GM13977 (cell line): ENCODE measurements around the gene ARHGAP29.

Experiments
- DNase-seq: peaks from one replicate; pipeline ENCODE4 v3.0.0; 2012; ENCODE audit warnings: low spot score
- in situ Hi-C: fragments of 300-500 bp; cut with MboI; formaldehyde crosslinking; loops from one replicate; pipeline ENCODE4 v1.12.0; 2022; ENCODE audit warnings: low sequenced_read_pairs, low pct_unique_long_range_greater_than_20kb, mixed read lengths, inconsistent platforms; ENCODE audit not compliant: unreplicated experiment
- TF ChIP-seq, protein P1 (sequence below): IDR thresholded peaks from 2 replicates; pipeline ENCODE4 v1.5.1; 2012; ENCODE audit warnings: mild to moderate bottlenecking, control low read depth; ENCODE audit not compliant: insufficient read depth; ENCODE audit errors: extremely low read depth, missing control alignments

Gene ARHGAP29

DNA sequence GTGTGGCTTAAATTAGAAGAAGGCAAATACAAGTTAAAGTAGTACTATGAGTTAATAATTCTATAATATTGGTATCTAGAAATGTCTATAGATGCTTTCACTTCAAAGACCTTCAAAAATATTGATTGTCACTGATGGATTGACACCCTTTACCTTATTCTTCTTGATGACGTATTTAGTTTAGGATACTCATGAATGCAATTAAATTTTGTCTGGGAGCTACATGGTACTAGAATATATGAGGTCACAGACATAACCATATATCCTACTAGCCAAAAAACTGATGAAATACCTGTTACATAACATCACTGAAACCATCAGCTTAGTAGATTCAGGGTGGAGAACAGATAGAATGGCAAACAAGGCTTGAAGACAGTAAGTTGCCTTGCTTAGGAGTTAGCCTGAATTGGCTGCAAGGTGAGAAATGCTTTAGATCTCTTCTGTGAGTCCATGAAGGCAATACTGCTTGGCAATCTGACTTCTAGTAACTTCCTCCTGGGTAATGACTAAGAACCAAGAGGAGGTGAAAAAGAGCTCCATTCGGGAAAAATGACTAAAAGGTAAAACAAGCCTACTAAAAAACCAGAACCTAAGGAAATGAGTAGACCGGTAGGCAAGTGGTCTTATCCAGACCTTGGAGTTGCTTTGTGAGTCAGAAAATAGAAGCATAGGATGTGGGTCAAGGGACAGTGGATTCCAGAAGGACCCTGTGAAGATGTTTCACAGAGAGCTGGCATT is 16.9 kb upstream of the ARHGAP29 start:
- DNase-seq, result no peak
- in situ Hi-C loops, result no loop called here
- TF ChIP-seq, protein P1, sequence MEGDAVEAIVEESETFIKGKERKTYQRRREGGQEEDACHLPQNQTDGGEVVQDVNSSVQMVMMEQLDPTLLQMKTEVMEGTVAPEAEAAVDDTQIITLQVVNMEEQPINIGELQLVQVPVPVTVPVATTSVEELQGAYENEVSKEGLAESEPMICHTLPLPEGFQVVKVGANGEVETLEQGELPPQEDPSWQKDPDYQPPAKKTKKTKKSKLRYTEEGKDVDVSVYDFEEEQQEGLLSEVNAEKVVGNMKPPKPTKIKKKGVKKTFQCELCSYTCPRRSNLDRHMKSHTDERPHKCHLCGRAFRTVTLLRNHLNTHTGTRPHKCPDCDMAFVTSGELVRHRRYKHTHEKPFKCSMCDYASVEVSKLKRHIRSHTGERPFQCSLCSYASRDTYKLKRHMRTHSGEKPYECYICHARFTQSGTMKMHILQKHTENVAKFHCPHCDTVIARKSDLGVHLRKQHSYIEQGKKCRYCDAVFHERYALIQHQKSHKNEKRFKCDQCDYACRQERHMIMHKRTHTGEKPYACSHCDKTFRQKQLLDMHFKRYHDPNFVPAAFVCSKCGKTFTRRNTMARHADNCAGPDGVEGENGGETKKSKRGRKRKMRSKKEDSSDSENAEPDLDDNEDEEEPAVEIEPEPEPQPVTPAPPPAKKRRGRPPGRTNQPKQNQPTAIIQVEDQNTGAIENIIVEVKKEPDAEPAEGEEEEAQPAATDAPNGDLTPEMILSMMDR, result no peak

DNA sequence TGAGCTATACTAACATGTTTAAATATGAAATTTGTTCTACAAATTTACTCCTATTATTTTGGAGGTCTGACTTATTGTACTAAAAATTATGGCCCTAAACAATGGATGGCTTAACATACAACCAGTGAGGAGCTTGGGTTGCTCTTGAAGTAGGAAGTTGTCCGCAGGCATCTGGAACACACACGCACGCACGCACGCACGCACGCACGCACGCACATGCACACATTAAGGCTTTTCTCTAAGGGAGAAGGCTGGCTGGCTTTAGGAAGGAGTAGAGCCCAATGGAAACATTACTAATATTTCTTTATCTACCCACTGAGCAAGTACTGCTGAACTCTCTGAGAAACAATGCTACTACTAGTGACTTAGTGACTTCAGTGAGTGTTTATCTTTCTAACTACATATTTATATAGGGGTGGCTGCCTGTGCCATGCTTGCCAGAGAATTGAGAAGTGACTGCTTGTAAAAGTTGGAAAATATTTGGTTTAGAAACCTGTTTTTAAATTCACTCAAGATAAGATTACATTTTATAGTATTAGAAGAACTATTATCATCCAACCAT is 16.2 kb upstream of the ARHGAP29 start:
- no peak for DNase-seq

DNA sequence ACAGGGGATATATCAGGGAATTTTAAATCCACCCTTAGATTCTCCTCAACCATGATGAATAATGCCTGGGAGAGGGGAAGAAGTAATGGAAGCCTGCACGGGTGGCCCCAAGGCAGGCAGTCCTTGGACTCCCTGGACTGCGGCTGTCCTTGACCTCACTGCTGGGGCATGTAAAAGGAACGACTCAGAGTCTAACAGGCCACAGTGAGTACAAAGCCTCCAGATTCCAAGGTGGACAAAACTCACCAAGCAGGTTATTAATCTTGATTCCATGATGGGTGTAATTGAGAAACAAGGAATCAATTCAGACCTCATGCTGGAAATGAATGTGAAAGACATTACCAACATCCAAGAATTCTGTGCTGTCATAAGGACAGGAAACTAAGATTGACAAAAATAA is 13.0 kb upstream of the ARHGAP29 start:
- TF ChIP-seq, protein P1, result no peak
- no peak for DNase-seq
- in situ Hi-C loops, result no loop called here

More for the DNA sequence above, 16.2 kb upstream of the ARHGAP29 start:
- TF ChIP-seq, protein P1, result no peak
- in situ Hi-C loops, result no loop called here

DNA sequence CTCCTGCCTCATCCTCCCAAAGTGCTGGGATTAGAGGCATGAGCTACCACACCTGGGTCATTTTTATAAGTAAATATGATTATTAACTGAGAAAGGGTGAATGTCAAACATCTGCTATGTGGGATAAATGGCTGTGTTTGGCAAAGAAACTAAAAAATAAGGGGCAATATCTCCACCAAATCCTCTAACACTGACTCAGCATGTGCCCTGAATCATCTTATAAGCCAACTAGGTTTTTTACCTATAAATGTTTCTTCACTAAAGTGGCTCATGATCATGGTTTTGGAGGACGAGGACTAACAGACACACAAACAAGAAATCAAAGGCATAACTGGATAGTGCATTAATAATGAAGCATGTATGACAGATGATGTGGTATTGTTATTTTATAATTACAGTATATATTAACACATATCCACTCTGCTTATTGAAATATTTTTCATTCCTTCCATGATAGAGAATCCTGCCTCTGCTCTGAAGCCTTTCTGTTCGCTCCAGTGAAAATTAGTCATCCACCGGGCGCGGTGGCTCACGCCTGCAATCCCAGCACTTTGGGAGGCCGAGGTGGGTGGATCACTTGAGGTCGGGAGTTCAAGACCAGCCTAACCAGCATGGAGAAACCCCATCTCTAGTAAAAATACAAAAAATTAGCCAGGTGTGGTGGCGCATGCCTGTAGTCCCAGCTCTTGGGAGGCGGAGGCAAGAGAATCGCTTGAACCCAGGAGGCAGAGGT is 11.7 kb upstream of the ARHGAP29 start:
- DNase-seq, result no peak
- in situ Hi-C loops, result no loop called here
- TF ChIP-seq, protein P1, result no peak

DNA sequence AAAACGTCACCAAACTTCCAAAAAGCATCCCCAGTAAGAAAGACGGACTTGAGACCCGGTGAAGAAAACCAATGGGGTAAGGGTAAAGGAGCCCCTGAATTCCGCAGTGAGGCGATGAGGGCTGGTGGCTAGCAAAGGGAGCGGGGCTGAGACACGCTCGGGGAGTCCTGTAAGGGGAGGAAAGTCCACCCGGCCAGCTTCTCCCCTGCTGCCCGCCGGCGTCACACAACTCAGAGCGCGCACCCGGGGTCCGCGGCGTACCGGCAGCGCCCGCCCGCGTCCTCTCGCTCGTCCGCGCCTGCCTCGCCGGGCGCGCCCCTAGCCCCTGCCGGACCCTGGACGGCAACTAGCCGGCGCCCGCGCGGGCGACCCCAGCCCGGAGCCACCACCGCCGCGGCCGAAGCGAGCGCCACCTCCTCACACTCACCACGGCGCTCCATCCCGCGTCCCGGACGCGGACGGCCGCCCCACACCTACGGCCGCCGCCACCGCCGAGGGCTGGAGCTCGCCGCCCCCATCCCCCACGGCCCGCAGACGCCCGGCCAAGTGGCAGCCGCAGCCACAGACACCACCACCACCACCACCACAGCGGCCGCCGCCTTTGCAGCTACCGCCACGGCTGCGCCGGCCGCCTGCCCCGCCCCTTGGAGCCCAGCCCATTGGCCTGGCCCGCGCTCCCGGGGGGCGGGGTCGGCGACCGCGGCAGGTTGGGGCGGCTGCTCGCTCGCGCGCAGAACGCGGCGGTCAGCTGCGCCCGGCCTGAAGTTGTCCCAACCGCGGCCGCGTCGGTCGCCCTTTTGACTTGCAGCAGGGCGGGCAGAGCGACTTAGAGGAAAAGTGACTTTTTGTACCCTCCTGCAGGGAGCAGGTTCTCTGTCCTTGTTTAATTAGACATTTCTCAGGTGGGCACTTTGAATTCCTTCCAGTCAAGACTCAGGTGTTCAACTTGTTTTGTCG is 10.0 kb upstream of the ARHGAP29 start:
- peak; percentile 79 for DNase-seq
- TF ChIP-seq, protein P1, result no peak
- in situ Hi-C loops, result no loop called here

DNA sequence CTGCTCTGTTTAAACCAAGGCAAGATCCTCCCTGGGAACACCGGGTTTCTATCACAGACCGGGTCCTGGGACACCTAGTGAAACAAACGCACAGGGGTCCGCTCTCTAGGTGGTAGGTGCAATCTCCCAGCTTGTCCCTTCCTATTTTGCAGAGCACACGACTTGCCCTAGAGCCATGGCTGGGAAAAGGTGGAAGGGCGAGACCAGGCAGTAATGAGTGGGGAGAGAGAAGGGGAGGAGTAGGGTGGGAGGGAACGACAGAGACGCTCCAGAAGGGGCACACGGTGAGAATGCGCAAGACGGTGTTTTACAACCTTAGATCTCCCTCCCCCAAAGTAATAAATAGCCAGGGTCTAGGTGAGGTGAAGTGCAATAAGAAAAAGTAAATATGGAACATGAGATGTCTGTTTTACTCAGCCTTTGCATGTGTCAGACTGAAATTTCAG is 9.3 kb upstream of the ARHGAP29 start:
- in situ Hi-C loops, result no loop called here
- TF ChIP-seq, protein P1, result no peak
- no peak for DNase-seq
